Measurements from ENCODE around the gene IFI27. TPM values are rescaled to one million over a fixed set of nuclear protein-coding genes. Genes with fewer than 3 reads are reported as not detected.
A peak's percentile ranks its signal among the peaks of the same experiment; 100 is the strongest.

The IFI27 gene
- total and polyA plus RNA-seq, 2 of the 4 experiments (the other 2 are of a cell fraction) = under 0.01 to 0.60 TPM

DNA sequence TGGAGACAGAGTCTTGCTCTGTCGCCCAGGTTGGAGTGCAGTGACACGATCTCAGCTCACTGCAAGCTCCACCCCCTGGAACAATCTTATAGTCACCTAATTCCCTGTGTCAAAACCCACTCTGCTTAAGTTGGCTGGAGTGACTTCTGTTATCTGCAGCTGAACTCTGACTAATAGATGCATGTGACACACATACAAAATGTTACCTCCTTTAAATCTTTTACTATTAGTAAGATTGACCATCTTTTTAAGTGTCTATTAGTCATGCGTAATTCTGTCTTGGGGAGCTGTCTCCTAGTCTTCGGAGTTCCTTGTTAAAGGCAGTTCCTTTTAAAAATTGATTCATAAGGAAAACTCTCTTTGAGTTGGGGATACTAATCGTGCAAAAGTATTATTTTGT, 22.0 kb upstream of the IFI27 start:
- in situ Hi-C loops (cut with MboI; ENCODE audit: low sequenced_read_pairs) (no loop called here), dilution Hi-C loops (cut with HindIII; ENCODE audit: low sequenced_read_pairs, unreplicated experiment) (no loop called here), intact Hi-C loops (cut with micrococcal nuclease) (no loop called here)
- Histone ChIP-seq H3K4me1 (ENCODE audit: control insufficient read depth, insufficient read depth, low read length) (no peaks in the 10 kb centered on the region; the same call in 1 of the 2 replicates), H2AFZ (replicated peaks; ENCODE audit: low read length, poor library complexity) (no peak overlapping the region), H4K8ac (ENCODE audit: low read depth in 2 of 2, low read length in 2 of 2) (no peak overlapping the region), H3K9ac (ENCODE audit: low read depth, low read length) (no peak overlapping the region), H3K14ac (replicated peaks; ENCODE audit: low read depth, low read length) (no peak overlapping the region), H3K4ac (ENCODE audit: low read depth, low read length) (no peak overlapping the region), H3K4me3 (ENCODE audit: insufficient read depth, low read depth, low read length) (no peak overlapping the region), H3K79me1 (ENCODE audit: low read depth in 1 of 2, low read length in 2 of 2) (peaks cover 0 to 24% of the 10 kb centered on the region in 2 experiments; a peak in 2 of 4 replicates), H3K4me2 (ENCODE audit: low read depth, low read length) (peak overlapping the region; percentile 35; the same call in 1 of the 2 replicates), H2BK20ac (ENCODE audit: low read depth, low read length) (no peak overlapping the region), H4K91ac (ENCODE audit: insufficient read depth, low read depth, low read length) (no peak overlapping the region), H4K20me1 (ENCODE audit: insufficient read depth, low read length) (no peaks in the 10 kb centered on the region), H2AK9ac (replicated peaks; ENCODE audit: low read depth, low read length, poor library complexity) (no peak overlapping the region), H3K56ac (ENCODE audit: extremely low read depth, insufficient read depth, low read length) (no peak overlapping the region), H3K27me3 (ENCODE audit: control insufficient read depth, insufficient read depth, low read length) (no peaks in the 10 kb centered on the region), H3K9me1 (ENCODE audit: insufficient read depth, low read length) (peaks cover 6% of the 10 kb centered on the region; the same call in 1 of the 2 replicates), H2AK5ac (ENCODE audit: low read depth, low read length) (no peak overlapping the region), H3K9me3 (ENCODE audit: control insufficient read depth, insufficient read depth, low read length) (no peaks in the 10 kb centered on the region), H2BK120ac (ENCODE audit: low read depth, low read length) (no peak overlapping the region), H2BK5ac (ENCODE audit: low read depth, low read length, poor library complexity, severe bottlenecking) (no peak overlapping the region), H2BK15ac (ENCODE audit: low read depth, low read length) (no peak overlapping the region), H3K36me3 (ENCODE audit: control insufficient read depth, insufficient read depth, low read length) (no peaks in the 10 kb centered on the region), H3K18ac (ENCODE audit: low read depth, low read length) (no peak overlapping the region), H3K23ac (ENCODE audit: low read depth, low read length) (0 out of 2 replicates have a peak overlapping the region, but pooled peaks have one; percentile 0), H3K27ac (ENCODE audit: insufficient read depth, low read length) (no peak overlapping the region), H4K5ac (ENCODE audit: low read depth, low read length) (no peak overlapping the region)
- no TSS peak for BruUV-seq (replicated peaks)
- POLR2A ChIA-PET (ENCODE audit: unreplicated experiment) = interaction anchor here (0.6 kb wide), 1 partner anchor 72 kb away, joined by 9 read pairs; no protein-coding TSS in a partner anchor
- TF ChIP-seq RCOR1 (IDR thresholded peaks at IDR 0.05; ENCODE audit: insufficient replicate concordance, low read length) (no peak), FOS (IDR thresholded peaks at IDR 0.05; ENCODE audit: low read depth, low read length) (0 out of 2 replicates have a peak, but pooled peaks have one; percentile 28), BHLHE40 (IDR thresholded peaks at IDR 0.05; ENCODE audit: low read depth, low read length) (0 out of 2 replicates have a peak, but pooled peaks have one; percentile 31)
- ATAC-seq (ENCODE audit: low read depth) (peak; percentile 61), DNase-seq (peak; percentile 65)
- no CpG with 5 or more reads among the region's 5 CpGs for WGBS, 2 experiments (ENCODE audit: extremely low coverage in 2 of 2, insufficient read length in 1 of 2)
- CTCF ChIA-PET = interaction anchor here (0.6 kb wide), 1 partner anchor 1574 kb away, joined by 3 read pairs; no protein-coding TSS in a partner anchor

Data from IMR-90 (cell line).